T-helper 17 cell (primary cell): ENCODE data around the gene FOXL1. TPM values are rescaled to one million over a fixed set of nuclear protein-coding genes. Genes with fewer than 3 reads are reported as not detected.
A peak's percentile ranks its signal among the peaks of the same experiment; 100 is the strongest.

Experiments
- ATAC-seq: fragments of 150-1000 bp; cut with Tn5 transposase; 2 replicates; pipeline ENCODE4 v1.10.0; 2021; ENCODE audit warnings: mild to moderate bottlenecking, moderate library complexity
- DNase-seq, 3 donors: peaks; one replicate each; pipeline versions ENCODE4 v3.0.0 to v3.0.0-alpha.2; 2020 to 2021
- H3K9me3 ChIP-seq: one replicate; pipeline ENCODE4 v1.7.0; 2013; ENCODE audit warnings: low read length, mild to moderate bottlenecking; ENCODE audit not compliant: control insufficient read depth, poor library complexity, severe bottlenecking
- H3K27ac Mint-ChIP-seq: one replicate; pipeline ENCODE4 v1.8.0; 2022; ENCODE audit warnings: mild to moderate bottlenecking, moderate library complexity, mixed read lengths
- H3K27me3 Mint-ChIP-seq: one replicate; pipeline ENCODE4 v1.8.0; 2022; ENCODE audit warnings: mixed read lengths
- H3K36me3 Mint-ChIP-seq: one replicate; pipeline ENCODE4 v1.8.0; 2022; ENCODE audit warnings: low read depth, mixed read lengths
- H3K4me1 Mint-ChIP-seq: one replicate; pipeline ENCODE4 v1.8.0; 2022; ENCODE audit warnings: mild to moderate bottlenecking, mixed read lengths
- H3K4me3 Mint-ChIP-seq: one replicate; pipeline ENCODE4 v1.8.0; 2022; ENCODE audit warnings: mild to moderate bottlenecking, moderate library complexity, mixed read lengths
- total RNA-seq, 4 donors: library from RNA in 2 of 4; stranded (reverse) in 2 of 4; gene quantifications; one replicate each; pipeline ENCODE4 v1.2.3 and lab custom pipeline; 2022 to 2026

Gene FOXL1
- total RNA-seq (under 1 TPM in 1 of 2 donors, not detected in 1; 0.13 TPM), total RNA-seq (lab: John Stamatoyannopoulos, UW) (0 to 0.12 reads per million in 2 donors)

- H3K36me3 Mint-ChIP-seq = peaks cover 4% of the 10 kb centered on the region
- H3K4me3 Mint-ChIP-seq = peak within 1 kb of the TSS; percentile 61
- no peak for ATAC-seq
Observed at GRCh38 chr16:86578061-86578599, at the start of gene FOXL1. FOXL1 (plus strand) TSS chr16:86578549; CDS start chr16:86578724, 175 bp downstream.

GRCh38 chr16:86529160-86529559 lies 49.2 kb upstream of the FOXL1 start:
- ATAC-seq = no peak

More at GRCh38 chr16:86578061-86578599, at the start of gene FOXL1:
- no peak for DNase-seq
- no peaks in the 10 kb centered on the region for H3K9me3 ChIP-seq
- H3K27me3 Mint-ChIP-seq = peaks cover 90% of the 10 kb centered on the region
- H3K27ac Mint-ChIP-seq = no peak within 1 kb of the TSS
- peaks cover 7% of the 10 kb centered on the region for H3K4me1 Mint-ChIP-seq

GRCh38 chr16:86530251-86531190 lies 47.8 kb upstream of the FOXL1 start:
- Mint-ChIP-seq H3K36me3 (no peaks in the 10 kb centered on the region), H3K27ac (no peak overlapping the region), H3K4me1 (no peaks in the 10 kb centered on the region), H3K4me3 (no peak overlapping the region), H3K27me3 (no peaks in the 10 kb centered on the region)
- DNase-seq = no peak
- no peak for ATAC-seq
- no peaks in the 10 kb centered on the region for H3K9me3 ChIP-seq

More at GRCh38 chr16:86529160-86529559, 49.2 kb upstream of the FOXL1 start:
- Mint-ChIP-seq H3K27me3 (no peaks in the 10 kb centered on the region), H3K4me3 (no peak overlapping the region), H3K27ac (no peak overlapping the region), H3K4me1 (no peaks in the 10 kb centered on the region), H3K36me3 (no peaks in the 10 kb centered on the region)
- no peaks in the 10 kb centered on the region for H3K9me3 ChIP-seq
- no peak for DNase-seq

GRCh38 chr16:86531191-86531545 lies 47.2 kb upstream of the FOXL1 start:
- Mint-ChIP-seq H3K27me3 (no peaks in the 10 kb centered on the region), H3K36me3 (no peaks in the 10 kb centered on the region), H3K27ac (no peak overlapping the region), H3K4me1 (no peaks in the 10 kb centered on the region), H3K4me3 (no peak overlapping the region)
- ATAC-seq (no peak), DNase-seq (no peak)
- no peaks in the 10 kb centered on the region for H3K9me3 ChIP-seq

- H3K27me3 Mint-ChIP-seq = no peaks in the 10 kb centered on the region
- no peaks in the 10 kb centered on the region for H3K4me1 Mint-ChIP-seq
- no peak overlapping the region for H3K27ac Mint-ChIP-seq
- H3K9me3 ChIP-seq = no peaks in the 10 kb centered on the region
- ATAC-seq (no peak), DNase-seq (no peak)
- no peaks in the 10 kb centered on the region for H3K36me3 Mint-ChIP-seq
- H3K4me3 Mint-ChIP-seq = no peak overlapping the region
Observed at GRCh38 chr16:86531641-86532525, 46.5 kb upstream of the FOXL1 start.

GRCh38 chr16:86532526-86532815 lies 45.9 kb upstream of the FOXL1 start:
- Mint-ChIP-seq H3K4me3 (no peak overlapping the region), H3K27me3 (no peaks in the 10 kb centered on the region), H3K27ac (no peak overlapping the region), H3K36me3 (no peaks in the 10 kb centered on the region), H3K4me1 (no peaks in the 10 kb centered on the region)
- ATAC-seq (no peak), DNase-seq (no peak)
- no peaks in the 10 kb centered on the region for H3K9me3 ChIP-seq

- Mint-ChIP-seq H3K4me3 (no peak overlapping the region), H3K27me3 (no peaks in the 10 kb centered on the region), H3K4me1 (no peaks in the 10 kb centered on the region), H3K36me3 (no peaks in the 10 kb centered on the region), H3K27ac (no peak overlapping the region)
- ATAC-seq (no peak), DNase-seq (no peak)
- no peaks in the 10 kb centered on the region for H3K9me3 ChIP-seq
Observed at GRCh38 chr16:86533076-86533475, 45.3 kb upstream of the FOXL1 start.

- DNase-seq (no peak), ATAC-seq (no peak)
- H3K27me3 Mint-ChIP-seq = no peaks in the 10 kb centered on the region
- no peak overlapping the region for H3K27ac Mint-ChIP-seq
- peak overlapping the region; percentile 31 for H3K4me3 Mint-ChIP-seq
- no peaks in the 10 kb centered on the region for H3K9me3 ChIP-seq
- H3K4me1 Mint-ChIP-seq = no peaks in the 10 kb centered on the region
- no peaks in the 10 kb centered on the region for H3K36me3 Mint-ChIP-seq
Observed at GRCh38 chr16:86533767-86534351, 44.5 kb upstream of the FOXL1 start.

- Mint-ChIP-seq H3K27ac (no peak overlapping the region), H3K36me3 (no peaks in the 10 kb centered on the region), H3K4me3 (no peak overlapping the region), H3K4me1 (no peaks in the 10 kb centered on the region), H3K27me3 (no peaks in the 10 kb centered on the region)
- DNase-seq = no peak
- no peak for ATAC-seq
- no peaks in the 10 kb centered on the region for H3K9me3 ChIP-seq
Observed at GRCh38 chr16:86534779-86535615, 43.4 kb upstream of the FOXL1 start.

GRCh38 chr16:86536621-86537020 lies 41.7 kb upstream of the FOXL1 start:
- Mint-ChIP-seq H3K4me3 (no peak overlapping the region), H3K36me3 (no peaks in the 10 kb centered on the region), H3K4me1 (no peaks in the 10 kb centered on the region), H3K27me3 (no peaks in the 10 kb centered on the region), H3K27ac (no peak overlapping the region)
- no peak for ATAC-seq
- no peaks in the 10 kb centered on the region for H3K9me3 ChIP-seq
- DNase-seq = no peak

GRCh38 chr16:86537486-86537885 lies 40.9 kb upstream of the FOXL1 start:
- Mint-ChIP-seq H3K27me3 (no peaks in the 10 kb centered on the region), H3K36me3 (no peaks in the 10 kb centered on the region), H3K4me3 (no peak overlapping the region), H3K27ac (no peak overlapping the region), H3K4me1 (no peaks in the 10 kb centered on the region)
- ATAC-seq = no peak
- no peak for DNase-seq
- H3K9me3 ChIP-seq = no peaks in the 10 kb centered on the region

- H3K4me1 Mint-ChIP-seq = peaks cover 5% of the 10 kb centered on the region
- no peak overlapping the region for H3K4me3 Mint-ChIP-seq
- no peaks in the 10 kb centered on the region for H3K27me3 Mint-ChIP-seq
- no peaks in the 10 kb centered on the region for H3K9me3 ChIP-seq
- ATAC-seq (no peak), DNase-seq (no peak)
- no peaks in the 10 kb centered on the region for H3K36me3 Mint-ChIP-seq
- H3K27ac Mint-ChIP-seq = no peak overlapping the region
Observed at GRCh38 chr16:86538196-86538780, 40.1 kb upstream of the FOXL1 start.
